Kidney tubule cell (primary cell): ENCODE results near the gene GALNT2.

Experiments
- DNase-seq: peaks from one replicate; pipeline ENCODE4 v3.0.0-alpha.2; 2018; ENCODE audit warnings: low spot score

The GALNT2 gene

GRCh38 chr1:230066466-230067404 is at the start of gene GALNT2:
Gene GALNT2 (plus strand): TSS chr1:230067238. CDS start chr1:230067281, 43 bp downstream.
- DNase-seq = peak; percentile 94

- no peak for DNase-seq
These were observed 46.6 kb upstream of the GALNT2 start for GRCh38 chr1:230020451-230020850.

GRCh38 chr1:230022666-230023380 is 44.2 kb upstream of the GALNT2 start:
- DNase-seq = no peak

GRCh38 chr1:230025686-230026085 is 41.4 kb upstream of the GALNT2 start:
- no peak for DNase-seq

DNA sequence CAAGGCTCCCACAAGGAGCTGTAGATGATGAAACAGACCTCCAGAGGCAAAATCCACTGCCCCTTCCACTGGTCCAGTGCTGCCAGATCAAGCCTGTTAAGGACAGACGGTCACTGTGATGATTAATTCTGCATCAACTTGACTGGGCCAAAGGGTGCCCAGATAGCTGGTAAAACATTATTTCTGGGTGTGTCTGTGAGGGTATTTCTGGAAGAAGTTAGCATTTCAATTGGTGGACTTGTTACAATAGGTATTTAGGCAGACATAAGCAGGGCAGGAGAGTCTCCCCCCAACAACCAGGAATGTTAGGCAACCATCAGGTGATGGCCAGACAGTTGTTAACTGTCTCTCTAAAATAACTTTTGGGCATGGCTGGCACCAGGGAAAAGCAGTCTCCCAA is 40.9 kb upstream of the GALNT2 start:
- no peak for DNase-seq

DNA sequence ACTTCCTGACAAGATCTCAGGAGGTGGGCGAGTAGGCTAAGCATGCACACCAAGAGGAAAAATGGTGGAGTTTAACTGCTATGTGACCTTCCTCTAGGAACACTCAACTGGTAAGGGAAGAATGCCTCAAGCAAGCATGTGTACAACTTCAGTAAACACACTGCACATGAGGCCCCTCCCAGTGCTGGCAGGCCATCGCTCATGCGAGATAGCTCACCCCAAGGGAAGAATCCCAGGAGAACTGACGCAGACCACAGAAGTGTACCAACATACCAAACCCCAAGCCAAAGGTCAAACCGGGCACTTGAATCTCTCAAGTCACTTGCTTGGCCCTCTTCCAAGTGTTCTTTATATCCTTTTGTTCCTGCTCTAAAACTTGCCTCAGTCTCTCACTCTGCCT is 40.5 kb upstream of the GALNT2 start:
- DNase-seq = peak; percentile 12

GRCh38 chr1:230028602-230029223 is 38.3 kb upstream of the GALNT2 start:
- no peak for DNase-seq

- no peak for DNase-seq
These were observed 37.6 kb upstream of the GALNT2 start for GRCh38 chr1:230029244-230029941.

DNA sequence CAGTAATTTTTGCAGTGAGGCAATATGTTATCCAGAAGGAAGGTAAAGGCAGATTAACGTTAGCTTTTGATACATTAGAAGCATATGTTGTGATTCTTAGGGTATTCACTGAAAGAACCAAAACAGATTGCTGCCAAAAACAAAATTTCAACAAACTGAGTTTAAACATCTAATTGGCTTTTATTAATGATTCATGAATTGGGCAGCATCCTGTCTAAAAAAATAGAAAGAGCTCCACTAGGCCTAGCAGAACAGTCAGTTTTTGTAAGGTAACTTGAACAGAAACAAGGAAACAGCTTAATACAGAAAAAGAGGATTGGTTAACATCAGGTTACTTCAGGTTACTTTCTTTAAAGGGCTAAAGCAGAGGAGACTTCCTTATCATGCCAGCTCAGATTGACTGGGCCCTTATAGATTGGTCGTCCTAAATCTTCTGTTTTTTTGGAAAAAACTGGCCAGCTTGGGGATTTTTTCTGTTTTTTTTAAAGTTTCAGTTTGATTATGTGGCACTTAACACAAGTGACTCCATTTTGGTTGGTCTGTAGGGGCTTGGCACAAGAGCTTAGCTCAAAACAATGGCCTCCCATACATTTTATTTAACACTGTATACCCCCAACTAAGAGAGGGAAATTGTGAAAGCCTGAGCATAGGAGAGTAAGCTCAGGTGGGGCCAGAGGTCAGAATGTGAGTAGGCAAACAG is 36.8 kb upstream of the GALNT2 start:
- DNase-seq = no peak

DNA sequence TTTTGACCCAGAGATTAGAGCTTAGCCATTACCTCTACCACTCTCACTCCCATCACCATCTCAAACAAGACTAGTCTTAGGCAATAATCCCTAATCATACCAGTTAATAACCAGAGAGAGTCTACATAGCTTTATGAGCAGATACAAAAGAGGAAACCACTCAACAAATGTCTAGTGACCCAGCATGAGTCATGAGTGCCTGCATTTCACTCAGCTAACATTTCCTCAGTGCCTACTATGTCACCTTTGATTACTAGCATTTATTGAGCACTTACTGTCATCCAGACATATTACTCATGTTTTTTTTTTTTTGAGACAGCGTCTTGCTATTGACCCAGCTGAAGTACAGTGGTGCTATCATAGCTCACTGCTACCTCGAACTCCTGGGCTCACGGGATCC is 35.9 kb upstream of the GALNT2 start:
- peak; percentile 74 for DNase-seq

DNA sequence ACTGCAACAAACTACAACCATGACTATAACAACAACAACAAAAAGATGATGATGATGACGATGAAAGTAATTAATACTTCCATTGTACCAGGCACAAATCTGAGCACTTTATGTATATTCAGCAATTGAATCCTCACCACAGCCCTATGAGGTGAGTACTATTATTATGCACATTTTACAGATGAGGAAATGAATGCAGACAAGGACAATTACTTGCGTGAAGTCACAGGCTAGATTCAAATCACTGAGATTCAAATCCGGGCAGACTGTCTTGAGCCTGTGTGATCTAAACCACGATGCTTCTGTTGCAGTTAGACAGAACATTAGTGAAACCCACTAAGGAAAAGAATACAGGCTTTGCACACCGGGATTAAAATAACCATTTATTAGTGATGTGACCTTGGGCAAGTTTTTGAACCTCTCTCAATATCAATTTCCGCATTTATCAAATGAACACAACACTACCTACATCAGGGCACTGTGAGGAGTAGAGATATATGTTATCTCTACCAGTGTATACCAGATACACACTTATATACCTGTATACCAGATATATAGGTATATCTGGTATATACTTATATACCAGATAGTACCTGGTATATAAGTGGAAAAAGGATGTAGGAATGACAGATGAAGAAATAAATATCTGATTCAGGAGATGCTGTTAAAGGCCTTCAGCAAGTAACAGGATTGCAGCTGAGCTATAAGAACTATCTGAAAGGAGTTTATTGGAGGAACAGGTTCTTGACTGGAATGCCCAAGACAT is 34.3 kb upstream of the GALNT2 start:
- no peak for DNase-seq

DNA sequence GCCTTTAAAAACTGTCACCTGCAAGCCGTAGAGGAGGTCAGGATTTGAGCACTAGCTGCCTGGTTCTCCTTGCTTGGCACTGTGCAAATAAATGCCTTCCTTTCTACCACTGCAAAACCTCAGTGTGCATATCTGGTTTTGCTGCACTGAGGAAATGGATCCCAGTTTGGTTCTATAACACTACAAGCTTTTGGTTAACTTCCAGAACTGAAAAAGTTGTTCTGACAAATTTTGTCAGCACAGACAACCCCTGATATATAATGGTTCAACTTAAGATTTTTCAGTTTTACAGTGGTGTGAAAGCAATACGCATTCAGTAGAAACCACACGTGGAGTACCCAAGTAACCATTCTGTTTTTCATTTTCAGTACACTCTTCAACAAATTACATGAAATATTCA is 29.8 kb upstream of the GALNT2 start:
- no peak for DNase-seq

DNA sequence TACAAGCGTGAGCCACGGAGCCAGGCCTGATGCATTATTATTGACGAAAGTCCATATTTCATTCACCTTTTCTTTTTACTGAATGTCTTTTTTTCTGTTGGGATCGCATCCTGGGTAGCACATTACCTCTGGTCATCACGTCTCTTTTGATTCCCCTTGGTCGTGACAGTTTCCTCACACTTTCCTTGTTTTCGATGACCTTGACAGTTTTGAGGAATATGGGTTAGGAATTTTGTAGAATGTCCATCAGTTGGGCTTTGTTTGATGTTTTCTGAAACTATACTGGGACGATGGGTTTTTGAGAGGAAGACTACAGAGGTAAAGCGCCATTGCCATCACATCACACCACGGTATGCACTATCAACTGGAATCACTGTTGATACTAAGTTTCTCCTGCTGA is 26.6 kb upstream of the GALNT2 start:
- DNase-seq = no peak

DNA sequence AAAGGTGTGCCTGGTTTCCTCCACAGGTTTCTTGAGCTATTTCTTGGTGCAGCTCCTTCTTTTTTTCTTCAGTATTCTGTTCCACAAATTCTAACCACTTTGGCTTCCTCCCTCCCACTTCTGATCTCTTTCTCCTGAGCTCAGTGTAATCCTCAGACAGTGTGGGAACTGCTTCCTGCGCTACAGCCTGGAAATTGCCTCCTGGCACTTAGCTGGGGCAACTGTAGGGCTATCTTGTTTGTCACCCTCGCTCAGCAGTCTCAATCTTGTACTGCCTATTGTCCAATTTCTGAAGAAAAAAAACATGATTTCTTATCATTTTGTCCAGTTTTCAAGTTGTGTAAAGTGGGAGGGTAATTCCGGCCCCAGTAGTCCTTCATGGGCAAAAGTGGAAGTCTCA is 24.0 kb upstream of the GALNT2 start:
- DNase-seq = no peak

- no peak for DNase-seq
These were observed 22.3 kb upstream of the GALNT2 start for GRCh38 chr1:230044729-230045128.

GRCh38 chr1:230047114-230047865 is 19.7 kb upstream of the GALNT2 start:
- DNase-seq = peak; percentile 59

- no peak for DNase-seq
These were observed 18.7 kb upstream of the GALNT2 start for GRCh38 chr1:230048322-230048721.

DNA sequence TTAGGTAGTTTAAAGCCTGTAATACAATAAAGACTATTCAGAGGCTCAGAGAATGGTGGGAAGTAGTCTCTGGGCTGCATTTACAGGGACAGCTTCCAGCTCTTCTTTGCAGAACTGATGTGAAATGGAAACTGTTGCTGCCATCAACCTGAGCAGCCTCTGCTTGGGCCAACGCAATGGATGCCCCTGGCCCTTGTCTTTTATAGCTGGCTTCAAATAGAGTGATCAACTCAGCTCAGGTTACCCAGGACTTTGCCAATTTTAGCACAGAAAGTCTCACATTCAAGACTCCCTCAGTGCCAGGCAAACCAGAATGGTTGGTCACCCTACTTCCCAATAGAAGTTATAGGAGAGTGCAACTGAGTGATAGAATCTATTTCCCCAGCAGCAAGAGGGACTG is 18.1 kb upstream of the GALNT2 start:
- no peak for DNase-seq

- no peak for DNase-seq
These were observed 17.3 kb upstream of the GALNT2 start for GRCh38 chr1:230049731-230050130.
